T-helper 2 cell treated with Interferon-gamma antibody and Interleukin-4, amounts not matched to agents 5 μg/mL and 100 μg/mL, for 36 hours (primary cell): ENCODE data around the gene EXOSC2.

Experiments used
- DNase-seq: peaks from one replicate; pipeline ENCODE4 v3.0.0; 2021; ENCODE audit warnings: low spot score
- H3K27ac Mint-ChIP-seq: one replicate; pipeline ENCODE4 v1.8.0; 2021; ENCODE audit warnings: mild to moderate bottlenecking, mixed read lengths
- H3K27me3 Mint-ChIP-seq: one replicate; pipeline ENCODE4 v1.8.0; 2021; ENCODE audit warnings: low read depth, mixed read lengths
- H3K36me3 Mint-ChIP-seq: one replicate; pipeline ENCODE4 v1.8.0; 2021; ENCODE audit warnings: low read depth, mixed read lengths
- H3K4me1 Mint-ChIP-seq: one replicate; pipeline ENCODE4 v1.8.0; 2021; ENCODE audit warnings: low read depth, mixed read lengths
- H3K4me3 Mint-ChIP-seq: one replicate; pipeline ENCODE4 v1.8.0; 2022; ENCODE audit warnings: mild to moderate bottlenecking, moderate library complexity, mixed read lengths
- H3K9me3 Mint-ChIP-seq: one replicate; pipeline ENCODE4 v1.8.0; 2021; ENCODE audit warnings: mixed read lengths

Gene EXOSC2

GRCh38 chr9:130720762-130721161 lies 27.2 kb downstream of the EXOSC2 start:
- H3K4me1 Mint-ChIP-seq: peaks cover 6% of the 10 kb centered on the region
- no peaks in the 10 kb centered on the region for H3K9me3 Mint-ChIP-seq
- H3K4me3 Mint-ChIP-seq: no peak overlapping the region
- H3K27me3 Mint-ChIP-seq: no peaks in the 10 kb centered on the region
- H3K27ac Mint-ChIP-seq: no peak overlapping the region
- DNase-seq: no peak
- peaks cover 3% of the 10 kb centered on the region for H3K36me3 Mint-ChIP-seq

- Mint-ChIP-seq H3K9me3 (no peaks in the 10 kb centered on the region), H3K36me3 (no peaks in the 10 kb centered on the region), H3K27ac (no peak overlapping the region), H3K4me3 (no peak overlapping the region), H3K4me1 (peaks cover 8% of the 10 kb centered on the region), H3K27me3 (no peaks in the 10 kb centered on the region)
- no peak for DNase-seq
Observed at GRCh38 chr9:130728721-130729120, 35.1 kb downstream of the EXOSC2 start.

DNA sequence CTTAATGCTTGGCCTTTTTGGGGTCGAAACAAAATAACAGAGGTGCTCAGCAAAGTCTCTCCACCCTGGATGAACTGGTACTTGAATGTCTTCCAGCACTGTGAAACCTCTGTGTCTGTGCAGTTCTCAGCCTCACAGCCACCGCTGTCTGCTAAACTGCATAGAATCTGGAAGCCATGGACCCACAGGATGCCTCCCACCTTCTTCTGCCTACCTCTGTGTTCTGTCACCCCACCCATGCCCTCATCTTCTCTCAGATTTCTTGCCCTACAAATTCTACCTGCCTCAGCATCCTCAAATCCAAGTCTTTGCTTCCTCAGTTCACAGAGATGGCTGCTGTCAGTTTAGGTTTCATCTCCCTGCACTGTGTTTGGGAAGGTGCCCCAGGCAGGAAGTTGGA lies 35.6 kb downstream of the EXOSC2 start:
- no peaks in the 10 kb centered on the region for H3K9me3 Mint-ChIP-seq
- H3K4me1 Mint-ChIP-seq: peaks cover 8% of the 10 kb centered on the region
- H3K36me3 Mint-ChIP-seq: no peaks in the 10 kb centered on the region
- DNase-seq: no peak
- no peak overlapping the region for H3K4me3 Mint-ChIP-seq
- no peak overlapping the region for H3K27ac Mint-ChIP-seq
- no peaks in the 10 kb centered on the region for H3K27me3 Mint-ChIP-seq

- Mint-ChIP-seq H3K4me1 (peaks cover 6% of the 10 kb centered on the region), H3K27ac (no peak overlapping the region), H3K4me3 (no peak overlapping the region), H3K27me3 (no peaks in the 10 kb centered on the region), H3K36me3 (no peaks in the 10 kb centered on the region), H3K9me3 (no peaks in the 10 kb centered on the region)
- no peak for DNase-seq
Observed at GRCh38 chr9:130731355-130731754, 37.8 kb downstream of the EXOSC2 start.

DNA sequence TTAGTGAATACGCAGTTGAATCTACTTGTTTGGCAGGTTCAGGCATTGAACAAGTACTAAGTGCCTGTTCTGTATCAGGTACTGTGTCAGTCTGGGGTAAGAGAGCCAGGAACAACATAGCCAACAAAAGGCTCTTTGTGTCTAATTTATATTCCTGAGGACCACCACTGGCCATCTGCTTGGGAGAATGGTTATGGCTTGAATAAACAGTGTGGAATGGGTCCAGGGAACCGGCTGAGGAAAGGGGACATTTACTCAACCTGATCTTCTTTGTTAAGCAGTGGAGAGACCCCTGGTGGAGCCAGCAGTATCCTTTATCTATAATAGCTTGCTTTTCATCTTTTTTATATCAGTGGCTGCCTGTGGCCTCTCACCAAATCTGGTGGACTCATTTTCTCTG lies 38.6 kb downstream of the EXOSC2 start:
- no peak for DNase-seq
- Mint-ChIP-seq H3K27me3 (no peaks in the 10 kb centered on the region), H3K4me1 (peaks cover 6% of the 10 kb centered on the region), H3K27ac (no peak overlapping the region), H3K36me3 (no peaks in the 10 kb centered on the region), H3K4me3 (no peak overlapping the region), H3K9me3 (no peaks in the 10 kb centered on the region)

GRCh38 chr9:130732793-130733221 lies 39.2 kb downstream of the EXOSC2 start:
- no peak for DNase-seq

GRCh38 chr9:130735566-130735965 lies 42.0 kb downstream of the EXOSC2 start:
- Mint-ChIP-seq H3K4me3 (no peak overlapping the region), H3K36me3 (no peaks in the 10 kb centered on the region), H3K4me1 (peaks cover 6% of the 10 kb centered on the region), H3K27ac (no peak overlapping the region), H3K27me3 (no peaks in the 10 kb centered on the region), H3K9me3 (no peaks in the 10 kb centered on the region)
- no peak for DNase-seq

More at GRCh38 chr9:130732793-130733221, 39.2 kb downstream of the EXOSC2 start:
- Mint-ChIP-seq H3K9me3 (no peaks in the 10 kb centered on the region), H3K27me3 (no peaks in the 10 kb centered on the region), H3K36me3 (no peaks in the 10 kb centered on the region), H3K4me3 (no peak overlapping the region), H3K4me1 (peaks cover 6% of the 10 kb centered on the region), H3K27ac (no peak overlapping the region)

DNA sequence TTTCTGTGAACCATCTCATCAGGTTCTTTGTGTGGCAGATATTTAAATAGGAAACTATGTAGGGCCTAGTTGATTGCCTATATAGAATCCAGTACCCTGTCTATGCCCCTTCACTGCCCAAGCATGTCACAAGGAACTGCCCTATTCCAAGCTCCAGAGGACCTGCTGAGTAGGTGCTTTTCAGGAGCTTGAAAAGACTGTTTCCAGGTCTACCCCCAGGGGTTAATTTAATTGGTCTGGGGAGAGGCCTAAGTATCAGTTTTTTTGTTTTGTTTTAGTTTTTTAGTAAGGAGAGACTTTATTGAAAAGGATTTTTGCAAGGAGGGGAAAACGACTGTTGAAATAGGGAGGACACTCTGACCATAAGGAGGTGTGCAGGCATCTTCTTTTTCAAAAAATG lies 43.3 kb downstream of the EXOSC2 start:
- H3K4me3 Mint-ChIP-seq: no peak overlapping the region
- peaks cover 4% of the 10 kb centered on the region for H3K4me1 Mint-ChIP-seq
- DNase-seq: no peak
- H3K36me3 Mint-ChIP-seq: no peaks in the 10 kb centered on the region
- H3K9me3 Mint-ChIP-seq: no peaks in the 10 kb centered on the region
- H3K27ac Mint-ChIP-seq: no peak overlapping the region
- no peaks in the 10 kb centered on the region for H3K27me3 Mint-ChIP-seq

DNA sequence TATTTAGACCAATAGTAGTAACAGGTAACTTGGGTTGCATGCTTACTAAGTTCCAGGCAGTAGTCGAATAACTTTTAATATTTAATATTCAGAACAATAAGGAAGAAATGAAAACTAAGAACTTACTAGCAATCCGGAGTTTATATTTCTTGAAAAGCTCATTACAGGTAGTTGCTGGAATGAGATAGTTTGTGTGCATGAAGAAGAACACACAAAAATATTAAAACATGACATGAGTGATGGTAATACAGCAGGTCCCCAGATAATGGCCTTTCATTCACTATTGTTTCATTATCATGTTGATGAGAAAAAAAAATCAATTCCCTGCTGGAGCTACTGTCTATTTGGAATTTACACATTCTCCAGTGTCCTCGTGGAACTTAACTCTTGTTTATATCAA lies 44.7 kb downstream of the EXOSC2 start:
- H3K4me3 Mint-ChIP-seq: no peak overlapping the region
- no peaks in the 10 kb centered on the region for H3K36me3 Mint-ChIP-seq
- H3K4me1 Mint-ChIP-seq: no peaks in the 10 kb centered on the region
- DNase-seq: no peak
- H3K27ac Mint-ChIP-seq: no peak overlapping the region
- H3K9me3 Mint-ChIP-seq: no peaks in the 10 kb centered on the region
- no peaks in the 10 kb centered on the region for H3K27me3 Mint-ChIP-seq

DNA sequence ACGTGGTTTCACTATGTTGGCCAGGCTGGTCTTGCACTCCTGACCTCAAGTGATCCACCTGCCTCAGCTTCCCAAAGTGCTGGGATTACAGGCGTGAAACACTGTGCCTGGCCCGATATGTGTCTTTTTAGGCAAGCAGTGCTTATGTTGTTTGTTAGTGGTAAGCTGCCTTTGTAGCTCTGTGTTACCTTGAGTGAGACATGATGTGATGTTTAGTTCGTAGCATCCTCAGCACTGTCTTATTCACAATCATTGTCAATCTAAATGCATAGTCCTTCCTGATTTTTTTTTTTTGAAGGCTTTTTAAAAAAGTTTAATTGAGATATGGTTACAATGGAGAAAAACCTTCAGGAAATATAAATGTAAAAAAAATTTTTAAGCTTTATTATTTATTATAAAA lies 45.5 kb downstream of the EXOSC2 start:
- H3K36me3 Mint-ChIP-seq: no peaks in the 10 kb centered on the region

DNA sequence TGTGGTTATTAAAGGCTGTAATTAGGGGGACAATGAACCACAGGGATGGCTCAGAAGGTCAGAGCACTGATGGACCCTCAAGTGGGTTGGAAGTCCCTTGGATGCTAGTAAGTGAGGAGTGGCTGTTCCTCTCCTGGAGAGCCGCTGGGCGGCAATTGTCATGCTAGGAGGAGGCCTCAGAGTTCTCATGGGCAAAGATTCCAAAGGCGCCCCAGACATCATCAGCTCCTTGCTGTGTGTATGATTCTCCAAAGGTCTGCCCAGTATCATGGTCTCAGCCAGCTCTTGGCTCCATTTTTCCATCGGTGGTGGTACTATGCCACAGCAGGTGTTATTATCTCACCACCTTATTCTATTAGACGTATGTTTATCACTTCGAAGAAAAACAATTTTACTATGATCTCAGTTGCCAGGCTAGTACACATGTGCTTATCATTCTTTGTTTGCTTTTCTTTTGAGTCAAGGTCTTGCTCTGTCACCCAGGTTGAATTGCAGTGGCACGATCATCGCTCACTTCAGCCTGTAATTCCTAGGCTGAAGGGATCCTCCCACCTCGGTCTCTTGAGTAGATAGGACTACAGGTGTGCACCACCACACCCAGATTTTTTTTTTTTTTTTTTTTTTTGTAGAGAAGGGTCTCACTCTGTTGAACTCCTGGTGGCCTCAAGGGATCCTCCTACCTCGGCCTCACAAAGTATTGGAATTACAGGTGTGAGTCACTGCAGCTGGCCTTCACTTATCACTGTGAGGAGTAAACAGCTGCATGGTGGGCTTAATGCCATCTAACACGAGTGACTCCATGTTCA lies 46.8 kb downstream of the EXOSC2 start:
- Mint-ChIP-seq H3K27ac (no peak overlapping the region), H3K9me3 (no peaks in the 10 kb centered on the region), H3K27me3 (no peaks in the 10 kb centered on the region), H3K36me3 (no peaks in the 10 kb centered on the region), H3K4me1 (no peaks in the 10 kb centered on the region), H3K4me3 (no peak overlapping the region)
- DNase-seq: no peak

More for the DNA sequence above, 45.5 kb downstream of the EXOSC2 start:
- H3K27ac Mint-ChIP-seq: no peak overlapping the region
- H3K27me3 Mint-ChIP-seq: no peaks in the 10 kb centered on the region
- no peak for DNase-seq
- H3K4me3 Mint-ChIP-seq: no peak overlapping the region
- H3K4me1 Mint-ChIP-seq: no peaks in the 10 kb centered on the region
- H3K9me3 Mint-ChIP-seq: no peaks in the 10 kb centered on the region

- Mint-ChIP-seq H3K27me3 (no peaks in the 10 kb centered on the region), H3K27ac (no peak overlapping the region), H3K36me3 (no peaks in the 10 kb centered on the region), H3K4me1 (no peaks in the 10 kb centered on the region), H3K4me3 (no peak overlapping the region), H3K9me3 (no peaks in the 10 kb centered on the region)
- DNase-seq: no peak
Observed at GRCh38 chr9:130741024-130741305, 47.4 kb downstream of the EXOSC2 start.

DNA sequence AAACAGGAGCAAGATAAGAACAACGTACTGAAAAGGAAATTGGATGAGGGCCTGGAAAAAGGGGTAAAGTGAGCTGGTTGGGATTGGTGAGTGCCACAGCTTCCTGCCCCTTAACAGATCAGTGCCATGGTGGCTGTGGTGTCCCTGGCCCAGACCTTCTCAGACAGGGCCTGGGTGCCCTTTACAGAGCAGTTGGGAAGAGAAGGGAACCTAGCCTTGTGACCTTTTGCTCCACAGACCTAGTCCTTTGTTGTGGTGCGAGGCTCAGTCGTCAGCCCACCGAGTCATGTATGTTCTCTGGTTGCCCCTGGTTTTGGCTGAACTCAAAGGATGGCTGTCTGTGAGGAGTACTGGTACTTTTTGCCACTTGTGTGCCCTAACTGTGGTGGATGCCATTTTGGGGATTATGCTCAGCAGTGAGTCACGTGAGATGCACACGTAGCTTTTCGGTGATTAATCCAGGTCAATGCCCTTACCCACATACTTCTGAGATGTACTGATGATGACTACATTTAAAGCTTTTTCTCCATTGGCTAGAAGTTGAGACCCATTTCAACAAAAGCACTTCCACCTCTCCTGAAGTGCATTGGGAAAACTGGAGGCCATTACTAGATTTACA lies 48.4 kb downstream of the EXOSC2 start:
- no peaks in the 10 kb centered on the region for H3K4me1 Mint-ChIP-seq
- no peaks in the 10 kb centered on the region for H3K9me3 Mint-ChIP-seq
- H3K27ac Mint-ChIP-seq: no peak overlapping the region
- no peaks in the 10 kb centered on the region for H3K27me3 Mint-ChIP-seq
- DNase-seq: no peak
- H3K36me3 Mint-ChIP-seq: no peaks in the 10 kb centered on the region
- no peak overlapping the region for H3K4me3 Mint-ChIP-seq

- no peaks in the 10 kb centered on the region for H3K36me3 Mint-ChIP-seq
- no peaks in the 10 kb centered on the region for H3K9me3 Mint-ChIP-seq
- H3K27me3 Mint-ChIP-seq: no peaks in the 10 kb centered on the region
- no peak overlapping the region for H3K4me3 Mint-ChIP-seq
- H3K4me1 Mint-ChIP-seq: no peaks in the 10 kb centered on the region
- no peak for DNase-seq
- H3K27ac Mint-ChIP-seq: no peak overlapping the region
Observed at GRCh38 chr9:130743656-130744055, 50.1 kb downstream of the EXOSC2 start.
